HG02759 (cell line): ENCODE data around the gene SLC38A6.

Experiments used
- ATAC-seq: cut with Tn5 transposase; IDR thresholded peaks from one replicate; pipeline ENCODE4 v1.9.1; 2021; ENCODE audit warnings: mild to moderate bottlenecking, moderate library complexity; ENCODE audit not compliant: unreplicated experiment

SLC38A6 gene

DNA sequence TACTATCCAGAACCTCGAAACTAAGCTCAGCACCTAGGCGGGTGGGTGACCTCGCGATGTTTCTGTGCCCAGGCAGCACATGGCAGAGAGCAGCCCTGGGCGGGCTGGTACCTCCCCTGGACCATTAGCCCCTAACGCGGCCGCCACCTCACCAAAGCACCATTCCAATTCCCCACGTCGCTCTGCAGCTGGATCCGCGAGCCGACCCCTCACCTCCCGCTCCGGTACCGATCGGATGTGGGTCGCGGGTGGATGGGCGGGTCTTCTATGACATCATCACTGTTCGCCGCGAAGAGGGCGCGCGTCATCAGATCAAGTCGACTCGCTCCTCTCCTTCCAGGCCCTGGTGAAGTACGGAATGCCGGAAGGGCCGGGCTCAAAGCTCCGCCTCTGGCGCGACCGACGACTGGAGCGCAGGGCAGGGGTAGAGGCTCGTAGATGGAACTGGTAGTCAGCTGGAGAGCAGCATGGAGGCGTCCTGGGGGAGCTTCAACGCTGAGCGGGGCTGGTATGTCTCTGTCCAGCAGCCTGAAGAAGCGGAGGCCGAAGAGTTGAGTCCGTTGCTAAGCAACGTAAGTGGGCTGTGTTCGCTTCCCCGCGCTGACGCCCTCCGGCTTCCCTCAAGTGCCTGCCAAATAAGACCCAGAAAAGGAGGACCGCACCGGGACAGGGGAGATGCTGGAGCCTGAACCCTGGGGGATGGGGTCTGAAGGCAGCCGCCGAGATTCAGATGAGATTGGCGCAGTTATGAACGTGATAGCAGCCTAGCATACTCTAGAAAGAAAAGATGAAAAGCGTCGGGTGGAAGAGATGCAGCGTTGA, at the start of gene SLC38A6, which contains the start of gene TRMT5:
TSS of gene SLC38A6 (plus strand) at position 435 of the 822 bp plus-strand sequence. CDS start at position 468, 33 bp downstream.
TSS of gene TRMT5 (minus strand) at position 269 of the 822 bp plus-strand sequence. CDS start at position 163, 106 bp downstream.
- peak; percentile 91 for ATAC-seq

GRCh38 chr14:60933920-60934655, 47.0 kb upstream of the SLC38A6 start:
- ATAC-seq = no peak

- ATAC-seq = no peak
Observed at GRCh38 chr14:60935319-60935718, 45.7 kb upstream of the SLC38A6 start.

GRCh38 chr14:60943637-60944032, 37.4 kb upstream of the SLC38A6 start:
- no peak for ATAC-seq

DNA sequence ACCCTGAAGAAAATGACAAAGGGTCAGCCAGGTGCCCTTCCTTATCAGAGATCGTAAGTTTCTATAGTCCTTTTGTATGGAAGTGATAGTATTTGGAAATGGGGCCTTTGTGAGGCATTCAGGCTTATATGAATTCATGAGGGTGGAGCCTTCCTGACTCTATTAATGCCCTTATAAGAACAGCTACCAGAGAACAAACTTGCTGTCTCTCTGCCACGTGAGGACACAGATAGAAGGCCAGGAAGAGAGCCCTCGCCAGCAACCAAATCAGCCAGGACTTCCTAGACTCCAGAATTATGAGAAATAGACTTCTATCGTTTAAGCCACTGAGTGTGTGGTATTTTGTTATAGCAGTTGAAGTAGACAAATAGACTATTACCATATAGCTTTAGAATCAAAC, 36.8 kb upstream of the SLC38A6 start:
- ATAC-seq = no peak

- no peak for ATAC-seq
Observed at GRCh38 chr14:60945984-60946383, 35.1 kb upstream of the SLC38A6 start.

GRCh38 chr14:60946773-60947172, 34.3 kb upstream of the SLC38A6 start:
- ATAC-seq = no peak

- ATAC-seq = no peak
Observed at GRCh38 chr14:60951776-60952435, 29.1 kb upstream of the SLC38A6 start.

DNA sequence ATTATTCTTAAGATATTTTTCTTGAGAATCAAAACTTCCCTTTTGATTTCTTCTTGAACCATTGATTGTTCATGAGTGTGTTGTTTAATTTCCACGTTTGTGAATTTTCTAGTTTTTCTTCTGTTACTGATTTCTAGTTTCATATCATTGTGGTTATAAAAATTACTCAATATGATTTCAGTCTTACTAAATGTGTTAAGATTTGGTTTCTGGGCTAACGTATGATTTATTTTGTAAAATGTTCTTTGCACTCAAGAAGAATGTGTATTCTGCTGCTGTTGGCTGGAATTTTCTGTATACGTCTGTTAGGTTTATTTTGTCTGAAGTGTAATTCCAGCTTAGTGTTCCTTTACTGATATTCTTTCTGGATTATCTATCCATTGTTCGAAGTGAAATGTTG, 24.8 kb upstream of the SLC38A6 start:
- no peak for ATAC-seq

DNA sequence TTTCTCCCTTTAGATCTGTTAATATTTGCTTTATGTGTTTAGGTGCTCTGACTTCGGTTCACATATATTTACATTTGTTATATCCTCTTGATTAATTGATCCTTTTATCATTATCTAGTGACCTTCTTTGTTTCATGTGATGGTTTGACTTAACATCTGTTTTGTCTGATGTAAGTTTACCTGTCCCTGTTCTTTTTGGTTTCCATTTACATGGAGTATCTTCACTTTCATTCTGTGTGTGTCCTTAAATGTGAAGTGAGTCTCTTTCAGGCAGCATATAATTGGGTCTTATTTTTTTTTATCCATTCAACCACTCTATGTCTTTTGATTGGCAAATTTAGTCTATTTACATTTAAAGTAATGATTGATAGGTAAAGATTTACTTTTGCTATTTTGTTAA, 24.4 kb upstream of the SLC38A6 start:
- ATAC-seq = no peak

- ATAC-seq = no peak
Observed at GRCh38 chr14:60958146-60958545, 22.9 kb upstream of the SLC38A6 start.

DNA sequence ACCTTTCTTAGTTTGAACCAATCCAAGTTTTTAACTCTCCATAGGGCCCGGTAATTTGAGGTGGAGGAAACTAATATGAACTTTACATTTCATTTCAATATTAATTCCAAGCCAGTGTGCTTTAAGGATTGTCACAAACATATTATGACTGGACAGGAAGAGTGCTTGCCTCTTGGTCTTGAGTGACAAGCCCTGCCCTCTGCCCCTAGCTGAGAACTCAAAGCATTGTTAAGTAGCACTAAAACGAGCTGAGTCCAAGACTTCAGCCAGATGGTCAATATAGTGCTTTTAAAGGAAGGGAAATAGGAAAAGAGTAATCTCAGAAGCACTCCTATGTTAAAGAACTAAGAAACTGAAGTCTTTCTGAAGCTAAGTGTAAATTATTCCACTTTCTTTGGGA, 17.3 kb upstream of the SLC38A6 start:
- ATAC-seq = no peak

DNA sequence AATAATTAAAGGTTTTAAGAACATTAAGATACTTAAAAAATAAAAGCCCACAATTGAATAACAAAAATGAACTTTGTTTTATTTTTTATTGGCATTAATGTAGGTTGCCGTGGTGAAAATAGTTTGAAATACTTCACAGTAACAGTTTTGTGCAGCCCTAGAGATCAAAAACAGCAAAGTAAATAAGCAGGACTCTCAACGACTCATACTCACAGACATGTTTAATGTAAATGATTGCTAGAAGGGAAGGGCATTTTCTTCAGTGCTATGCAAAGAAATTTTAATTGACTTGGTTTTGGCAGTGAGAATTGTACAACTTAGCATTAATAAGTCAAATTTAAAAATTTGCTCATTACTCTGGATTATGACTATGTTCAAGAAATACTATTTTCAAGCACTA, 16.1 kb upstream of the SLC38A6 start:
- no peak for ATAC-seq

DNA sequence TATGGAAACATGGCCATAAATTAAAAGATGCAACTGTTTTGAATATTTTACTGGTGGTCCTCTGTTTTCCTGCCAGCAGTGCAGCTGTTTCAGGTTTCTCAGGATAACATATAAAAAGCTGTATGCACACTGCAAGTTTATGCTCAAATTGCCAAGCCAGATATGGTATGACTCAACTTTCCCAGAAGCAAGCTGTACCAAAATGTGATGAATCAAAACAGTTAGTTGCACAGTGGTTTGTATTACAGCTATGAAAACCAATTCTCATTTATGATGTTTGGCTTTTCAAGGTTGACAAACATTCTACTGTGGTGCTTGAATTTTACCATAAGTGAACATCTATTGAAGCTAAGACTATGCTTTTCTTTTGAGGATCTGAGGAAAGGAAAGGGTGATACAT, 15.6 kb upstream of the SLC38A6 start:
- ATAC-seq = no peak

GRCh38 chr14:60968099-60968498, 12.9 kb upstream of the SLC38A6 start:
- ATAC-seq = no peak

- no peak for ATAC-seq
Observed at GRCh38 chr14:60968671-60969070, 12.4 kb upstream of the SLC38A6 start.

- no peak for ATAC-seq
Observed at GRCh38 chr14:60970146-60970545, 10.9 kb upstream of the SLC38A6 start.

DNA sequence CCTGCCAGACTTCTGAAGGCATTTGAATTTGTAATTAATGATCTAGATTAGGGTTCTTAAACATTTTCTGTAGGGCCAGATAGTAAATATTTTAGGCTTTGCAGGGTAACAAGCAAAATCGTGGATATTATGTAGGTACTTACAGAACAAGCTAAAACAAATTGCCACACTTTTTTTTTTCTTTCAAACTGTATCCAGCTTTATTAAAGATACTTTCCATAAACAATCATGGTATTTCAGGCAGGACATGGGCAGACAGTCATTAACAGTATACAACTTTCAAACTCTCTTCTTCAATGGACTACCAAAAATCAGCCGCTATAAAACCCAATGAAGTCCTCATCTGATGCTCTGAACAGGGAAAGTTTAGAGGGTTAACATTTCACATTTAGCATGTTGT, 9.8 kb upstream of the SLC38A6 start:
- ATAC-seq = no peak

GRCh38 chr14:60972295-60972694, 8.8 kb upstream of the SLC38A6 start:
- ATAC-seq = no peak

DNA sequence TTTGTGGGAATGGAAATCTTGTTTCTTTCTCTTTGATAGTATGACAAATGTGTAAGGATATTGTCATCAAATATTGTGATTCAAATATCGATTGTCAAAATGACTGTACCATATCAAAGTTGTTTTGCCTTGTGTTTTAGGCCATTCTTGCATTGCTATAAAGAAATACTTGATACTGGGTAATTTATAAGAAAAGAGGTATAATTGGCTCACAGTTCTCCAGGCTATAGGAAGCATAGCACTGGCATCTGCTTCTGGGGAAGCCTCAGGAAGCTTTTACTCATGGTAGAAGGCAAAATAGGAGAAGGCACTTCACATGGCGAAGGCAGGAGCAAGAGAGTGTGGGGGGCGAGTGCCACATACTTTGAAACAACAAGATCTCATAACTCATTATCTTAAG, 8.0 kb upstream of the SLC38A6 start:
- ATAC-seq = no peak

DNA sequence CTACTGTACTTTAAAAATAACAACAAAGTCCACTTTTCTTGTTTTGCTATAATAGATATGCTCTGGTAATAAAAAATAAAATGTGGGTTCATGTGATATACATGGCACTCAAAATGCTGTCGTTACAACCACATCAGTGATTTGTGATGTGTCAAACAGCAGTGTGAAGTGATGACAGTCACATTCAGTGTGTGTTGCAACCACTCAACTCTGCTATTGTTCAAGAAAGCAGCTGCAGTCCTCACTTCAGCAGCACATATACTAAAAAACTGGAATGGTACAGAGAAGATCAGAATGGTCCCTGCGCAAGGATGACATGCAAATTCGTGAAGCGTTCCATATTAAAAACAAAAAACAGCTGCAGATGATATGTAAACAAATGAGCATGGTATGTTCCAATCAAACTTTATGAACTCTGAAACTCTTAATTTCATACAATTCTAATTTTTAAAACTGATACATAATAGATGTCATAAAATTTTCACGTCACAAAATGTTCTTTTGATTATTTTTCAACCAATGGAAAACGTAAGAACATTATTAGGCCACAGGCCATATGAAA, 6.9 kb upstream of the SLC38A6 start:
- no peak for ATAC-seq
